ENCODE measurements around the gene AKT2. TPM values are rescaled to one million over a fixed set of nuclear protein-coding genes. Genes with fewer than 3 reads are reported as not detected.

Gene AKT2
- total and polyA plus RNA-seq, 10 of the 15 experiments (the other 5 are each of a cell fraction or from before 2014, with no cell fraction given) = 1.0 to 185 (median 71.5) TPM

- in situ Hi-C loops (cut with MboI) = no loop called here
- RAD21 ChIA-PET (ENCODE audit: unreplicated experiment) = no interaction called here
These were observed 49.7 kb downstream of the AKT2 start for GRCh38 chr19:40235238-40236025.

More at GRCh38 chr19:40235238-40236025, 49.7 kb downstream of the AKT2 start:
- FAIRE-seq = no peak
- Histone ChIP-seq H3K9ac (ENCODE audit: control insufficient read depth, insufficient read depth, low read length) (no peak overlapping the region), H3K4me1 (ENCODE audit: control insufficient read depth, insufficient read depth, low read length) (no peaks in the 10 kb centered on the region), H3K4me2 (ENCODE audit: control insufficient read depth, insufficient read depth) (no peak overlapping the region), H3K27me3 (replicated peaks in 1 of 2; ENCODE audit: control insufficient read depth in 2 of 2, insufficient read depth in 2 of 2, low read length in 1 of 2) (no peaks in the 10 kb centered on the region), H3K4me3 (no peak overlapping the region), H2AFZ (ENCODE audit: control insufficient read depth, low read depth, low read length) (no peak overlapping the region), H3K9me3 (replicated peaks; ENCODE audit: control insufficient read depth, insufficient read depth, low read length) (no peaks in the 10 kb centered on the region), H3K79me2 (ENCODE audit: control insufficient read depth, insufficient read depth, low read length) (no peaks in the 10 kb centered on the region), H3K27ac (ENCODE audit: control insufficient read depth, insufficient read depth) (no peak overlapping the region), H4K20me1 (ENCODE audit: control insufficient read depth, insufficient read depth) (no peaks in the 10 kb centered on the region), H3K36me3 (ENCODE audit: control insufficient read depth in 2 of 2, insufficient read depth in 2 of 2, low read length in 1 of 2) (peaks cover 20 to 43% of the 10 kb centered on the region in 2 experiments; a peak in 3 of 4 replicates)
- ChIA-PET CTCF (no interaction called here), POLR2A (no interaction called here), SMC1A (ENCODE audit: uncharacterized antibody, unreplicated experiment) (no interaction called here)
- no peak for DNase-seq (ENCODE audit: low read depth, low spot score)
- no peak for TF ChIP-seq BRCA1 (IDR thresholded peaks at IDR 0.05; ENCODE audit: low read depth, low read length)
- 0 out of 6 replicates have a peak, but pooled peaks of 1 of the 3 experiments have one; percentile 18 for TF ChIP-seq CTCF (IDR thresholded peaks at IDR 0.05 in 2 of 3, conservative IDR thresholded peaks at IDR 0.05 in 1 of 3; ENCODE audit: control insufficient read depth in 2 of 3, extremely low read depth in 1 of 3, insufficient read depth in 1 of 3, low read depth in 3 of 3, low read length in 3 of 3)
- peak; percentile 76 for TF ChIP-seq ZBTB33 (IDR thresholded peaks at IDR 0.05)
- intact Hi-C loops (cut with micrococcal nuclease; ENCODE audit: unreplicated experiment) = no loop called here
- 94% methylated on average over 30 of the region's 30 CpGs for WGBS (ENCODE audit: insufficient coverage, insufficient replicate concordance, low lambda C conversion rate, missing lambda C conversion rate)
- ATAC-seq = 0 out of 3 replicates have a peak, but pooled peaks have one; percentile 32
- BruUV-seq (replicated peaks) = no TSS peak

Data from GM12878 (cell line).